HepG2 (cell line): ENCODE data around the gene ALDH16A1. TPM values are rescaled to one million over a fixed set of nuclear protein-coding genes. Genes with fewer than 3 reads are reported as not detected.

Source experiments
- CHD4 ChIP-seq: fragments of 200-600 bp; sonication (generic); IDR thresholded peaks from 2 replicates; pipeline ENCODE4 v1.7.0; 2017; ENCODE audit warnings: mild to moderate bottlenecking, low read length, borderline replicate concordance
- EED ChIP-seq: sonication (generic); formaldehyde crosslinking; IDR thresholded peaks from 2 replicates; pipeline ENCODE4 v1.5.0; 2020; ENCODE audit warnings: mild to moderate bottlenecking, missing genetic modification reagents
- ELF3 ChIP-seq: IDR thresholded peaks from 2 replicates; pipeline ENCODE4 v1.6.1; 2016; ENCODE audit warnings: missing genetic modification reagents, missing compliant biosample characterization
- FOXK1 ChIP-seq: sonication (generic); formaldehyde crosslinking; IDR thresholded peaks from 2 replicates; pipeline ENCODE4 v1.4.0; 2020; ENCODE audit warnings: low read depth, missing genetic modification reagents, borderline replicate concordance
- KDM3A ChIP-seq: IDR thresholded peaks from 2 replicates; pipeline ENCODE4 v1.6.1; 2018; ENCODE audit warnings: low read depth, missing compliant biosample characterization
- KDM5B ChIP-seq: sonication (generic); formaldehyde crosslinking; IDR thresholded peaks from 2 replicates; pipeline ENCODE4 v1.4.0; 2020; ENCODE audit warnings: missing genetic modification reagents, mild to moderate bottlenecking, borderline replicate concordance
- KLF16 ChIP-seq, 2 experiments: sonication (generic) in 1 of 2; formaldehyde crosslinking in 1 of 2; IDR thresholded peaks; 2 replicates each; pipeline versions ENCODE4 v1.6.1 to v1.8.0; 2016 to 2023; ENCODE audit warnings: missing genetic modification reagents in 2 of 2, missing compliant biosample characterization in 1 of 2
- KMT2A ChIP-seq: sonication (generic); formaldehyde crosslinking; IDR thresholded peaks from 2 replicates; pipeline ENCODE4 v1.4.0; 2020; ENCODE audit warnings: missing genetic modification reagents
- MXD4 ChIP-seq: IDR thresholded peaks from 2 replicates; pipeline ENCODE4 v1.6.1; 2016; ENCODE audit warnings: mild to moderate bottlenecking, missing biosample characterization, missing genetic modification reagents
- PITX1 ChIP-seq: sonication (generic); formaldehyde crosslinking; IDR thresholded peaks from 2 replicates; pipeline ENCODE4 v1.5.1; 2020; ENCODE audit warnings: mild to moderate bottlenecking, missing genetic modification reagents
- PTBP1 ChIP-seq: fragments of 200-400 bp; formaldehyde crosslinking; IDR thresholded peaks from 2 replicates; pipeline ENCODE4 v1.6.1; 2018; ENCODE audit warnings: low read length, low read depth; ENCODE audit not compliant: poor library complexity, severe bottlenecking
- RARA ChIP-seq: IDR thresholded peaks from 2 replicates; pipeline ENCODE4 v1.6.1; 2016; ENCODE audit warnings: missing genetic modification reagents, missing compliant biosample characterization
- SIX4 ChIP-seq: sonication (generic); formaldehyde crosslinking; IDR thresholded peaks from 2 replicates; pipeline ENCODE4 v1.4.0; 2020; ENCODE audit warnings: missing genetic modification reagents
- SP1 ChIP-seq, 2 experiments: fragments of 450-650 bp in 1 of 2; sonication (generic) in 1 of 2; formaldehyde crosslinking in 1 of 2; IDR thresholded peaks; 2 replicates each; pipeline versions ENCODE4 v1.4.0 to v1.6.1; 2016 to 2020; ENCODE audit warnings: missing genetic modification reagents in 1 of 2
- TRAFD1 ChIP-seq: sonication (generic); formaldehyde crosslinking; IDR thresholded peaks from 2 replicates; pipeline ENCODE4 v1.5.1; 2020; ENCODE audit warnings: missing genetic modification reagents, mild to moderate bottlenecking, borderline replicate concordance
- XBP1 ChIP-seq: sonication (generic); formaldehyde crosslinking; IDR thresholded peaks from 2 replicates; pipeline ENCODE4 v1.5.0; 2020; ENCODE audit warnings: missing genetic modification reagents
- YY1 ChIP-seq: IDR thresholded peaks from 2 replicates; pipeline ENCODE4 v1.6.1; 2011; ENCODE audit warnings: low read length, low read depth, moderate library complexity, mild to moderate bottlenecking; ENCODE audit not compliant: insufficient read depth, insufficient replicate concordance
- ZNF296 ChIP-seq: sonication (generic); formaldehyde crosslinking; conservative IDR thresholded peaks from 2 replicates; pipeline ENCODE4 v1.5.0; 2020; ENCODE audit warnings: mild to moderate bottlenecking, missing genetic modification reagents
- ZNF569 ChIP-seq: sonication (generic); formaldehyde crosslinking; IDR thresholded peaks from 2 replicates; pipeline ENCODE4 v1.5.0; 2020; ENCODE audit warnings: mild to moderate bottlenecking, missing genetic modification reagents, moderate library complexity, borderline replicate concordance
- polyA plus RNA-seq, 8 experiments: library from polyadenylated mRNA; depleted of rRNA in 3 of 8; stranded (reverse) in 7 of 8; unstranded in 1 of 8; fragments of >200 nt; fragmentation: Illumina TruSeq in 4 of 8; extraction: Trizol in 4 of 8; gene quantifications; 2 replicates each; pipeline versions ENCODE4 v1.2.1 to v1.2.3, GENCODE V29; 2011 to 2016; ENCODE audit warnings: low read depth in 4 of 8, missing spikeins in 1 of 8, mixed read lengths in 1 of 8; ENCODE audit not compliant: insufficient read depth in 1 of 8
- total RNA-seq, 5 experiments: library from RNA; depleted of rRNA; stranded (reverse); fragments of >200 nt; fragmentation: Illumina TruSeq; extraction: Trizol; gene quantifications; 2 replicates each; pipeline ENCODE4 v1.2.3, GENCODE V29; 2016; ENCODE audit warnings: low read depth in 1 of 5
- TF ChIP-seq, protein P1 (sequence below): IDR thresholded peaks from 2 replicates; pipeline ENCODE4 v1.6.1; 2016; ENCODE audit warnings: mild to moderate bottlenecking
- TF ChIP-seq, protein P2 (sequence below): sonication (generic); formaldehyde crosslinking; IDR thresholded peaks from 2 replicates; pipeline ENCODE4 v1.8.0; 2022; ENCODE audit warnings: mild to moderate bottlenecking, missing genetic modification reagents
- TF ChIP-seq, protein P3 (sequence below): sonication (generic); formaldehyde crosslinking; IDR thresholded peaks from 2 replicates; pipeline ENCODE4 v1.4.0; 2020; ENCODE audit warnings: missing genetic modification reagents

ALDH16A1 gene
- total and polyA plus RNA-seq, 2 of the 13 experiments (the other 11 are each of a cell fraction or from before 2014, with no cell fraction given), result 8.4 to 34.9 TPM

DNA sequence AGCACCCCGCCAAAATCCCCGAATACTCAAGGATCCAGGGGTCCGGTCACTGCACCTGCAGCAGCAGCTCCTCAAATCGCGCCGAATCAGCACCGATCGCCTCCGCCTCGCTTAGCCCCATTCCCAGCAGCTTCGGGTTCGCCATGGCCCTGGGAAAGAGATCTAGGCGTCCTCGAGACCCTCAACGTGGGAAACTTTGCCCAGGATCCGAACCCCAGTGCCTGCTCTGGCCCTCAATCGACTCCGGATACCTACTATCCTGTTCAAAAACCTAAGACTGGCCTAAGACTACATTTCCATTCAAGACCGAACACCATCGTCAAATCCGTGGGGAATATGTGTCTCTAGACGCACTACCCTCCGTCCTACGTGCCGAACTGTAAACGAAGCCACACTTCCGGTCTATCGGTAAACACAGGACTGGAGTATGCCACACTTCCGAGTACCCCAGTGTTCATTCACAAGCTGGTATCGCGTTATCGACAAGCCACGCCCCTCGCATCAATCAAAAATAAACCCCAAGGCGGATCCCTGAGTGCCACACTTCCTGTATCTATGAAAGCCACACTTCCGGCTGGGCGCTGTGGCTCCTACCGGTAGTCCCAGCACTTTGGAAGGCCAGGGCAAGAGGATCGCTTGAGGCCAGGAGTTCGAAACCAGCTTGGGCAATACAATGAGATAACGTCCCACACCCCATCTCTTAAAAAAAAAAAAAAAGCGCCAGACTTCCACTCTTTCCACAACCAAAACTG is 1.4 kb upstream of the ALDH16A1 start, which contains the start of gene PIH1D1 (continued):
- TF ChIP-seq, protein P1, sequence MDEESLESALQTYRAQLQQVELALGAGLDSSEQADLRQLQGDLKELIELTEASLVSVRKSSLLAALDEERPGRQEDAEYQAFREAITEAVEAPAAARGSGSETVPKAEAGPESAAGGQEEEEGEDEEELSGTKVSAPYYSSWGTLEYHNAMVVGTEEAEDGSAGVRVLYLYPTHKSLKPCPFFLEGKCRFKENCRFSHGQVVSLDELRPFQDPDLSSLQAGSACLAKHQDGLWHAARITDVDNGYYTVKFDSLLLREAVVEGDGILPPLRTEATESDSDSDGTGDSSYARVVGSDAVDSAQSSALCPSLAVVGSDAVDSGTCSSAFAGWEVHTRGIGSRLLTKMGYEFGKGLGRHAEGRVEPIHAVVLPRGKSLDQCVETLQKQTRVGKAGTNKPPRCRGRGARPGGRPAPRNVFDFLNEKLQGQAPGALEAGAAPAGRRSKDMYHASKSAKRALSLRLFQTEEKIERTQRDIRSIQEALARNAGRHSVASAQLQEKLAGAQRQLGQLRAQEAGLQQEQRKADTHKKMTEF (CRISPR knock-in tag), result no peak
- TF ChIP-seq KLF16 (CRISPR knock-in tag; IDR thresholded peaks at IDR 0.05) (peak in 1 of 2 experiments; percentile 59; a peak in 1 of 4 replicates), YY1 (no peak), SIX4 (CRISPR knock-in tag) (0 out of 2 replicates have a peak, but pooled peaks have one; percentile 11), RARA (CRISPR knock-in tag) (0 out of 2 replicates have a peak, but pooled peaks have one; percentile 9), SP1 (IDR thresholded peaks at IDR 0.05) (no peak), SP1 (CRISPR knock-in tag; IDR thresholded peaks at IDR 0.05) (peak; percentile 75), KDM5B (peak; percentile 75; the same call in 1 of the 2 replicates), KMT2A (peak; percentile 72), FOXK1 (CRISPR knock-in tag) (peak; percentile 96; the same call in 1 of the 2 replicates), KDM3A (no peak), XBP1 (no peak), CHD4 (no peak), TRAFD1 (CRISPR knock-in tag) (no peak), ELF3 (peak; percentile 83), PITX1 (peak; percentile 26; the same call in 1 of the 2 replicates), MXD4 (0 out of 2 replicates have a peak, but pooled peaks have one; percentile 26), ZNF569 (CRISPR knock-in tag) (no peak), ZNF296 (CRISPR knock-in tag) (no peak), PTBP1 (no peak), EED (CRISPR knock-in tag) (0 out of 2 replicates have a peak, but pooled peaks have one; percentile 45)
- TF ChIP-seq, protein P2, sequence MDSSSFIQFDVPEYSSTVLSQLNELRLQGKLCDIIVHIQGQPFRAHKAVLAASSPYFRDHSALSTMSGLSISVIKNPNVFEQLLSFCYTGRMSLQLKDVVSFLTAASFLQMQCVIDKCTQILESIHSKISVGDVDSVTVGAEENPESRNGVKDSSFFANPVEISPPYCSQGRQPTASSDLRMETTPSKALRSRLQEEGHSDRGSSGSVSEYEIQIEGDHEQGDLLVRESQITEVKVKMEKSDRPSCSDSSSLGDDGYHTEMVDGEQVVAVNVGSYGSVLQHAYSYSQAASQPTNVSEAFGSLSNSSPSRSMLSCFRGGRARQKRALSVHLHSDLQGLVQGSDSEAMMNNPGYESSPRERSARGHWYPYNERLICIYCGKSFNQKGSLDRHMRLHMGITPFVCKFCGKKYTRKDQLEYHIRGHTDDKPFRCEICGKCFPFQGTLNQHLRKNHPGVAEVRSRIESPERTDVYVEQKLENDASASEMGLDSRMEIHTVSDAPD (CRISPR knock-in tag), result no peak
- TF ChIP-seq, protein P3, sequence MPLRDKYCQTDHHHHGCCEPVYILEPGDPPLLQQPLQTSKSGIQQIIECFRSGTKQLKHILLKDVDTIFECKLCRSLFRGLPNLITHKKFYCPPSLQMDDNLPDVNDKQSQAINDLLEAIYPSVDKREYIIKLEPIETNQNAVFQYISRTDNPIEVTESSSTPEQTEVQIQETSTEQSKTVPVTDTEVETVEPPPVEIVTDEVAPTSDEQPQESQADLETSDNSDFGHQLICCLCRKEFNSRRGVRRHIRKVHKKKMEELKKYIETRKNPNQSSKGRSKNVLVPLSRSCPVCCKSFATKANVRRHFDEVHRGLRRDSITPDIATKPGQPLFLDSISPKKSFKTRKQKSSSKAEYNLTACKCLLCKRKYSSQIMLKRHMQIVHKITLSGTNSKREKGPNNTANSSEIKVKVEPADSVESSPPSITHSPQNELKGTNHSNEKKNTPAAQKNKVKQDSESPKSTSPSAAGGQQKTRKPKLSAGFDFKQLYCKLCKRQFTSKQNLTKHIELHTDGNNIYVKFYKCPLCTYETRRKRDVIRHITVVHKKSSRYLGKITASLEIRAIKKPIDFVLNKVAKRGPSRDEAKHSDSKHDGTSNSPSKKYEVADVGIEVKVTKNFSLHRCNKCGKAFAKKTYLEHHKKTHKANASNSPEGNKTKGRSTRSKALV (CRISPR knock-in tag), result peak; percentile 8; the same call in 1 of the 2 replicates
